ENCODE results near the gene NCAM1. TPM values are rescaled to one million over a fixed set of nuclear protein-coding genes. Genes with fewer than 3 reads are reported as not detected.
A peak's percentile ranks its signal among the peaks of the same experiment; 100 is the strongest.

NCAM1 gene
- total RNA-seq, 1 donor from 2014 or later: 244 TPM

DNA sequence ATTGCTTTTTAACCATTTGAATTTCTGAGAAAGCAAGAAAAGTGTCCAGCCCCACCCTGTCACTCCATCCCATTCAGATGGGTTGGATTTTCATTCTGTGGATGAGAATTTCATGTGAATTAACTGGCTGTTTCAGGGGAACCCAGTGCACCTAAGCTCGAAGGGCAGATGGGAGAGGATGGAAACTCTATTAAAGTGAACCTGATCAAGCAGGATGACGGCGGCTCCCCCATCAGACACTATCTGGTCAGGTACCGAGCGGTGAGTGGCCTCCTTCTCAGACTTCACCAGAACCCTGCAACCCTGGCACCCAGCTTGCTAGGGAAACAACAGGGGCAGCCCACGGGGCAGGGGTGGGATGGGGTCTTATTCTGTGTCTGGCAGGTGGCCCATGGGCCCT lies 294.5 kb downstream of the NCAM1 start:
- no peak for DNase-seq
- intact Hi-C loops (cut with micrococcal nuclease): loop anchor here (10.0 kb wide), 1 partner anchor 121 kb away; no protein-coding TSS in a partner anchor
- ATAC-seq: no peak

DNA sequence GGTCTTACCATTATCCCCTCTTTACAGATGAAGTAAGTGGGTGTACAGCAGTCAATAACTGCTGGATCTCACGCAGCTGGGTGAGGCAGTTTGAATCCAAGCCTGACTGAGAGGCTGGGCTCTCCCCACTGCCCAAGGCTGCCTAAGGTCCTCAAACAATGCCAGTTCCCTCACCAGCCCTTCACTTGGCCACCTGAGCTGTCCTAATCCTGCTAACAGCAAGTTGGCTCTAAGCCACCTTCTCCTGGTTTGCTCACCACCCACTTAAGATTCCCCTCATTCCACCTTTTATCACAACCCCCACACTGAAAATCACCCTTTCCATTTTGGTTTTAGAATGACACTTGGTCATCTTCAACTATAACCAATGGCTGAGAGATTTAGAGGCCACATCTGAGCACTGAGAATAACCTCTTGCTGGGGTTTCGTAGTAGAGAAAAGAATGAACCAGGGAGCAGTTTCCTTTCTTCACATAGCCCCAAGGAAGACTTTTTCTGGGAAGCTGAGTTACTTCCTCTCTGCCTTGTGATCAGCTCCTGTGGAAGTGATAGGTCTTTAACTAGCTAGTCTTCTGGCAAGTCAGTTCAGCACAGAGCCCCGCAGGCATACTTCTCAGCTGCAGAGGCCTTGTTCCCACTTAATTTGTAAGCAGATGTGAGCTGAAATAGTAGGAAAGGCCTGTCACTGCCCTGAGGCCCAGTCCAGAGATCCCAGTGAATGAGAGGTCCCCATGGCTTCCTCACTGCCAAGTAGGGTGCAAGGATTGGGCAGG lies 295.4 kb downstream of the NCAM1 start:
- peak; percentile 57 for DNase-seq
- intact Hi-C loops (cut with micrococcal nuclease): loop anchor here (10.0 kb wide), 1 partner anchor 122 kb away; no protein-coding TSS in a partner anchor
- peak; percentile 89 for ATAC-seq

DNA sequence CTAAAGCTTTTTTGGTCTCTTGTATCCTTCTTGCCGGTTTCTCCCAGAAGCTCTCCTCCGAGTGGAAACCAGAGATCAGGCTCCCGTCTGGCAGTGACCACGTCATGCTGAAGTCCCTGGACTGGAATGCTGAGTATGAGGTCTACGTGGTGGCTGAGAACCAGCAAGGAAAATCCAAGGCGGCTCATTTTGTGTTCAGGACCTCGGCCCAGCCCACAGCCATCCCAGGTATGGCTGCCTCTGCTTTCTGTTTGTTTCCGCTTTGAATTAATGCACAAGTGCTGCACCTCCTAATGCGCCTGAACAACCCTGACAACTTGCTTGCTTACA lies 298.8 kb downstream of the NCAM1 start:
- no peak for ATAC-seq
- intact Hi-C loops (cut with micrococcal nuclease): no loop called here
- no peak for DNase-seq

DNA sequence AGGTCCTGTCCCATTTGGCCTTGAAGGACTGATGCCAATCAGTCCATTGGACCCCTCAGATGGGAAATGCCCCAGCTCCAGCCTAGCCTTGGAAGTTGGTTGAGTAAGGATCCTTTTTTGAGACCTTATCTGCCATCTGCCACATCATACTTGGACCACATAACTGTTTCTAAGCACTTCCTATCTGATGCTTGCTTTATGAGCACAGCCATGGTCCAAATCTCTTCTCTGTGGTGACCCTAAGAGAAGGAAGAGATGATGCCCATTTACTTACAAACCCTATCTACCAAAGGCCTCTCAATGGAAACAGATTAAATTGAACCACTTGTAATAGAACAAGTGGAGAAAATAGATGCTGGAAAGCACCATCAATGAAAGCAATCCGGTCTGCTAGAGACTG lies 299.3 kb downstream of the NCAM1 start:
- intact Hi-C loops (cut with micrococcal nuclease): no loop called here
- DNase-seq: no peak
- no peak for ATAC-seq

DNA sequence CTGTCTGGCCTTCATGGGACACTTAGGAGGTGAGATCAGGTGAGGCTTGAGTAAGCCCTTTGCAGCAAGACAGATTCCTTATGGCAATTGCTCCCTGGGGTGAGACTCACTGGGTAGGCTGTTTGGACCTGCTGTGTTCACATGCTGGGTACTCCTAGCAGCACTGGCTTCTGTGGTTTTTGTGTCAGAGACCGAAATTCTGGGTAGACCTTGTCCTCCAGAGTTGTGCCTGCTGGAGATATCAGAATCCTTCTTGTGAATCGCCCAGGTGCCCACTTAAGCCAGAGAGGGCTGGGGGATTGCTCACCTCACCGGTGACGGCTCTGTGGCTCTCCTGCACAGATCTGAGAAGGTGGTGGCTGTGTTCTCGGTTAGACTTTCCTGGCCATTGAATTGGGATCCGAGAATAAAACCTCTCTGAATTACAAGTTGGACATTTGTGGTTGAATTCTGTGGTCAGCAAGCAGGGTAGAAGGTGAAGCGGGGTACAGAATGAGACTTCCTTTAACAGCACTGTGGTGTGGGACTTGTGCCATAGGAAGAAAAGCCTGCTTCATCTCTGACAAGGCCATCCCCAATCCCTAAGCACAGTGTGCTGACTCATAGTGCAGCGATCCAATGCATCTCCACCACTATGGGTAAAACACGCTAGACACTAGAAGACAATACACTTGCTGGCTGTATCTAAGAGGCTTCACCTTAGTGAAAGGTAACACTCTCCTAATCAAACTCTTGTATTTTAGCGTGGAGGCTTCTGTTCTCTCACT lies 300.7 kb downstream of the NCAM1 start:
- ATAC-seq: peak; percentile 78
- intact Hi-C loops (cut with micrococcal nuclease): no loop called here
- DNase-seq: no peak

DNA sequence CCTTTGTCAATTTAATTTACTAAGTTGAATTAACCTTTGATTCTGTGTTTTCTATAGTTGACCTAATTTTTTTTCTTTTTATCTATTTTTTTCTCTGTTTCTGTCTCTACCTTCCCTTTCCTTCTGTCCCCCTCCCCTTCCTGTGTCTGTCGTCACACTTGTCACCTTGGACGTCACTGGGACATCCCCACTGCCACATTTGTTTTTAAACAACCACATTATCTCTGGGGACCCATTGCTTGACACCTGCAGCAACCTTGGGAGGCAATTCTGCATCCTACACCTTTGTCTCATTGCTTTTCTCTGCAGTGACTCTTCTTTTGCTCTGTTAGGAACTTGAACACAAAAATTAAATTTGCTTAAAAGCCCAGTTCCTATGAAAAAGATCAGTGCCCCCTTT lies 301.4 kb downstream of the NCAM1 start:
- DNase-seq (no peak), ATAC-seq (no peak)
- intact Hi-C loops (cut with micrococcal nuclease): no loop called here

DNA sequence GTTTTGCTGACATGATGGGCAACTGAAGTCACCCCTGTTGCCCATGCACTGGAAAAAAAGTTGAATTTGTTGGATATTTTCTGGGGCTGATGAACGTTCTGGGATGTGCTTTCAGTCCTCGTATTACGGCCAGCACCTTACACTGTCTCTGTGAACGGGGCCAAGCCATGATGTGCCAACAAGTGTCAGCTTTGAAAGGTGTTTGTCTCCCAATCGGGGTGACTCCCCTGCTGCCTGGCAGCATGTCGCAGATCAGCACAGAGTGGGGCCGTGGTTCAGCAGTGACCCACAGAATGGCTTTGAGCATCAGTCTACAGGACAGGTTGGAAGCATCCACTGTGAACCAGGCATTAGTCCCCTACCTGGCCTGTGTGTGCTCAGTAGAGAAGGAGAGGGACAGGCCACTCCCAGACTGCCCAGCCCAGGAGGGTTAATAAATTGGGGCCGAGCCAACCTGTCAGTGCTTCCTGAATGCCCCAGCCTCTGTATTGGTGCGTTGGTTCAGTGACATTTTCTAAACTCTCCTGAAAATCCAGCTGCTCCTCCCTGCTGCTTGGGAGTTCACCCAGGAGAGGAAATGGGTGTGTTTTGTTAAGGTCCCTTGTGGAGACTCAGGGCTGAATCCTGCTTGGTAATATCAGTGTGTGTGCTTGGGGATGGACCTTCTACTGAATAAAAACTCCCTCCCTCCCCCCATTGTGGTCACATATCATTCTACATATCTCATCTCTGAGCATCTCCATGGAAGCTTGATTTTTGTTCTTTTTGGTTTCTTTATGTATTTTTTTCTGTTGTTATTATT lies 302.4 kb downstream of the NCAM1 start:
- ATAC-seq (peak; percentile 19), DNase-seq (no peak)
- intact Hi-C loops (cut with micrococcal nuclease): no loop called here

DNA sequence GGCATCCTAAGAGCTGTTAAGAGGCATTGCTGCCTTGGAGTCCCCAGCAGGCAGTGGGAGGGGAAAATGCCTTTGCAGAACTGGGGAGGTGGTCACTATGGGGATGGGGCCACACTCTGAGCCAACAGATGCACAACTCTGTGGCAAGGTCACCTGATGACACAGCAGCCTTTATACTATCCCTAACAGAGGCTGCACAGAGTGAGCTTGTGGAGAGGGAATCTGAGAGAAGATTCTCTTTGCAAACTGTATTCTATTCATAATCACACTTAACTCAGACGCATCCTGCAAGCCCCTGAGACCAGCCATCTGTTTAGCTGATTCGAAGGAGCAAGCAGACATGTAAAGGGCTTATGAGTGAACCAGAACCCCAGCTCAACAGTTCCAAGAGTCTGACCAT lies 304.1 kb downstream of the NCAM1 start:
- intact Hi-C loops (cut with micrococcal nuclease): no loop called here
- no peak for ATAC-seq
- DNase-seq: no peak

DNA sequence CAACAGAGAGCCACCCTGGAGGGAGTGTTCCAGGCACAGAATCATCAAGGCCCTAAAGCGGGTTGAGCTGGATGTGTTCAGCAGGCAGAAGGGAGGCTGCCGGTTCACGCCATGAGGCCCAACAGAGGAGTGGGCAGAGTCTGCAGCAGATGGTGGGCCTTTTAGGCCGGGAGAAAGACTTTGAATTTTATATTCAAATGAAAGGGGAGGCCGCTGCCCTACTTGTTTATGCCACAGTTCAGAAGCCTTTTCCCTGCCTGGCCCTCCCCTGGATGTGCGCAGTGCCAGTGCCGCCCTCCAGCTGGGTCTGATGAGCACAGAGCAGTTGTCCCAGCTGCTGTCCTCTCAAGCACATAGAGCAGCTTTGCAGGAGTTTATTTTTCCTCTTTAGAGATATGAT lies 306.3 kb downstream of the NCAM1 start:
- intact Hi-C loops (cut with micrococcal nuclease): no loop called here
- DNase-seq: no peak
- no peak for ATAC-seq

DNA sequence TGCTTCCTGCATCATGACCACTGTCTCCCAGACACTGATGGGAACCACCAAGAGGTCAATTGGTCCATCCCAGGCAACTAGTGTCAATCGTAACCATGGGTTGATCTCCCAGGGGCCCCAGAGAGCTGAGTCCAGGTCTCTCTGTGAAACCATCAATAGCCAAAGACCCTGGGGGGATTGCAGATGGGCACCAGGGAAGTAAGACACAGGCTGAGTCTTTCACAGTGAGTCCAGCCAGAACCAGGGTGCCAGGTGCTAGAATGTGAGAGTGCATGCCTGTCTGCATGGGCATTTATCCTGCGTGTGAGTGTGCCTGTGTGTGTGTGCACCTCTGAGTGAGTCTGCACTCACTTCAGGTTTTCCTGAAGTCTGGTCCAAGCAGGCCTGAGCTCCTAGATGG lies 307.9 kb downstream of the NCAM1 start:
- ATAC-seq (no peak), DNase-seq (no peak)
- intact Hi-C loops (cut with micrococcal nuclease): no loop called here

DNA sequence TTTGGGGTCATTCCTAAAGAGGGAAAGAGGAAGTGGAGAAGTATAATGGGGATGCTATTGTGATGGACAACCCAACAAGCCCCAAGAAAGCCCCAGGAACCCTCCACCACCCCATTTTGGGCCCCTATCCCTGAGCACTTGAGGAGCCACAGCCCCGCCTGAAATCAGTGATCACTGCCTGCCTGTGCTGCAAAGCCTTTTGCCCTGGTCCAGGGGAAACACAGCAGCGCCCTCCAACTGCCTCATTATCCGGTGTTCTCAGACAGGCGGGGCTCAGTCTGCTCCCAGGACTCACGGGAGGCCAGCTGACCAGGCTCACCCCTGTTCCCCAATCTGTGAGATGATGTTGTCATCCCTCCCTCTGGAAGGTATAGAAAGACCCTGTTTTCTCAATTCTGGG lies 308.4 kb downstream of the NCAM1 start:
- DNase-seq: no peak
- no peak for ATAC-seq
- intact Hi-C loops (cut with micrococcal nuclease): no loop called here

DNA sequence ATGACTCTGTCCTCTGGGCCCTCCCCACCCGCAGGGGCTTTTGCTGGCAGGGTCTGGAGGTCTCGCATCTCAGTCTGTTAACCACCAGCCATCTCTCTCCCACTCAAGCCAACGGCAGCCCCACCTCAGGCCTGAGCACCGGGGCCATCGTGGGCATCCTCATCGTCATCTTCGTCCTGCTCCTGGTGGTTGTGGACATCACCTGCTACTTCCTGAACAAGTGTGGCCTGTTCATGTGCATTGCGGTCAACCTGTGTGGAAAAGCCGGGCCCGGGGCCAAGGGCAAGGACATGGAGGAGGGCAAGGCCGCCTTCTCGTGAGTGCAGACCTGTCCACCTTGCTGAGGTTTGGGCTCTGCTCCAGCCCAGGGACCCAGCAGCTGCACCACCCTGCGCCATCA lies 308.9 kb downstream of the NCAM1 start:
- DNase-seq (no peak), ATAC-seq (no peak)
- intact Hi-C loops (cut with micrococcal nuclease): no loop called here

DNA sequence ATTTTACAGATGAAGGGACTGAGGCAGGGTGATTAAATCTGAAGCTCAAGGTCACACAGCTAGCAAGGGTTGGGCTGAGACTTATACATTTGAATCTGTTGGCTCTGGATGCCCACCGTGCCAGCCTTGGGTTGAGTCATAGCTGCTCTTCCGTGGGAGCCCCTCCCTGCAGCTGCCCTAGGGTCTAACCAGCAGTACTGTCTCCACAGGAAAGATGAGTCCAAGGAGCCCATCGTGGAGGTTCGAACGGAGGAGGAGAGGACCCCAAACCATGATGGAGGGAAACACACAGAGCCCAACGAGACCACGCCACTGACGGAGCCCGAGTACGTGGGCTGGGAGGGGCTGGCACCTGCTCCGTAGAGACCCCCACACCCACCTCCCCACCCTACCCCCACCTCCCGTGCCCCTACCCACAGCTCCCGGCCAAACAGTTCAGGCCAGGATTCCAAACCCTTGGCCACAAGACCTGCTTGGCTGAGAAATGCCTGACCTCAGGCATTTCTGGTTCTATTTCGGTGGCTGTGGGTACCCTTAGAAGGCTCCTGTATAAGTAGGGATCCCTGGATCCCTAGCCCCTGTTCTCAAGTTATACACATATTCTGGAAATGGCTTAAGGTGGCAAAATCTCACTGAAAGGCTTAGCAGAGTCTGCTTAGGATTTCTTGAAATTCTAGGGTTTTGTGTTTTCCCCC lies 310.5 kb downstream of the NCAM1 start:
- intact Hi-C loops (cut with micrococcal nuclease): no loop called here
- ATAC-seq (no peak), DNase-seq (no peak)

DNA sequence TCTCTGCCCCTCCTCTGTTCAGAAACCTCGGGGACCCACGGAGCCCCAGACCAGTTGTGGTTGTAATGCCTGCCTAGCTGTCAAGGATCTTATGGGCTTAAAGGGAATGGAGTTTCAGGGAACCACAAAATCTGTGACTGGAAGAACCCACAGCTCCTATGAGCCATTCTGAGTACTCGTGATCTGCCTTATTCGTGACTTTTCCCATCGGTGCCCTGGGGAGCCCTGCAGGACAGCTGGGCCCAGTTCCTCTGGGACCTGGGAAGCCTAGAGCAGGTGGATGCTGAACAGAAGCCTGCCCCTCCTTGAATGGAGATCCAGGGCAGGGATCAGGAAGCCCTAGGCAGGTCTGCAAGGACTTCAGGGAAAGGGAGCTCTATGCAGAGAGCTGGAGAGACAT lies 311.1 kb downstream of the NCAM1 start:
- DNase-seq (no peak), ATAC-seq (no peak)
- intact Hi-C loops (cut with micrococcal nuclease): no loop called here

DNA sequence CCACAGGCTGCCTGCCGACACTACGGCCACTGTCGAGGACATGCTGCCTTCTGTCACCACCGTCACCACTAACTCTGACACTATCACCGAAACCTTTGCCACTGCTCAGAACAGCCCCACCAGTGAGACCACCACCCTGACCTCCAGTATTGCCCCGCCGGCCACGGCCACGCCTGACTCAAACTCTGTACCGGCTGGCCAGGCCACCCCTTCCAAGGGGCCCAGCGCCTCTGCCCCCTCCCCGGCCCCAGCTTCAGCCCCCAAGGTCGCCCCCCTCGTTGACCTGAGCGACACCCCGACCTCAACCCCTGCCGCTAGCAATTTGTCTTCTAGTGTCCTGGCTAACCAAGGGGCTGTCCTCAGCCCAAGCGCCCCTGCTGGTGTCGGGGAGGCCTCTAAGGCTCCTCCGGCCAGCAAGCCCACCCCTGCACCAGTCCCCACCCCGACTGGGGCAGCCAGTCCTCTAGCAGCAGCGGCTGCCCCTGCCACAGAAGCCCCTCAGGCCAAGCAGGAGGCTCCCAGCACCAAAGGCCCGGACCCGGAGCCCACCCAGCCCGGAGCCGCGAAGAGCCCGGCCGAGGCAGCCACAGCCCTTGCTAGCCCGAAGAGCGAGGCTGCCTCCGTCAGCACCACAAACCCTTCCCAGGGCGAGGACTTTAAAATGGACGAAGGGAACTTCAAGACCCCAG lies 311.9 kb downstream of the NCAM1 start:
- intact Hi-C loops (cut with micrococcal nuclease): no loop called here
- ATAC-seq (no peak), DNase-seq (no peak)

DNA sequence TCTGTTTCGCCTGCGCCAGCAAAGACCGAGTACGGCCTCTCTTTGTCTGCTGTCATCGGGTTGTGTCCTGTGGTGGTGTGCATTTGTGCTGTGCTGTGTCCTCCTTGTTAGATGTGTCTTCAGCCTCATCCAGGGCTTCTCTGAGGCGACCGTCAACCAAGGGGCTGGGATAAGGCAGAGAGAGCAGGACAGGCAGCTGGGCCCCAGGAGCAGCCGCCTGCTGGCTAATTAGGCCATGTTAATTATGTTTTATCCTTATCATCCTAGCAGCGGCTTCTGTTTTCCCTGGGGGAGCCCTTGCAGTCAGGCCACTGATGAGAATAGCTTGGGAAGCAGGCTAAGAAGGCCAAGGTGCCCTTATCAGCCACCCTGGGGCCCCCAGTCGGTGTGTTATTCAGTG lies 312.5 kb downstream of the NCAM1 start:
- intact Hi-C loops (cut with micrococcal nuclease): no loop called here
- DNase-seq (no peak), ATAC-seq (no peak)

DNA sequence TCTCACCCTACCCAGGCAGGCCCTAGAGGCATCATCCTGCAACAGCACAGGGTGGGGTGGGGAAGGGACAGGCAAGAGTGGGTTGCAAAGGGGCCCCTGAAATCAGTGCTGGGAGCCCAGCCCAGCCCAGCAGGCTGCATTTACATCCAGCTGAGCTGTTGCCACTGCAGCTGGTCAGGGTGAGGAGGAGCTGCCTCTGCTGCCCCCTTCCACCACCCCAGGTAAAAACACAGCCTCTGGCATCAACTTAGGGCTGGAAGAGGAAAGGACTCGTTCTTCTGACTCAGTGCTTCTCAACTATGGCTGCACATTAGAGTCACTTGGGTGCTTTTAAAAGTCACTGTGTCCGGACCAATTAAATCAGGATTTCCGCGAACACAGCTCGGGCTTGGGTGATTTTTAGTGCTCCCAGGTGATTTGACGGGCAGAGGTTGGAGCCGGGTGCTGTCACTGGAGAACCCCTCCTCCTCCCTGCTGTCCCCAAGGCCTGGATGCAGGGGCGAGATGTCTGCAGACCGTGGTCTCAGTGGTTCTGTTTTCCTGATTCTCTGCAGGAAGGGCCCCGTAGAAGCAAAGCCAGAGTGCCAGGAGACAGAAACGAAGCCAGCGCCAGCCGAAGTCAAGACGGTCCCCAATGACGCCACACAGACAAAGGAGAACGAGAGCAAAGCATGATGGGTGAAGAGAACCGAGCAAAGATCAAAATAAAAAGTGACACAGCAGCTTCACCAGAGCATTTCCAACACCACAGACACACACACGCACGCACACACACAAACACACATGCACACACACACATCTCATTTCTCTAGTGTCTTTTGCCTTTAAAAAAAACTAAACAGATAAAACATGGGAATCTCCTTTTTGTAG lies 313.7 kb downstream of the NCAM1 start:
- intact Hi-C loops (cut with micrococcal nuclease): no loop called here
- DNase-seq (no peak), ATAC-seq (peak; percentile 42)

DNA sequence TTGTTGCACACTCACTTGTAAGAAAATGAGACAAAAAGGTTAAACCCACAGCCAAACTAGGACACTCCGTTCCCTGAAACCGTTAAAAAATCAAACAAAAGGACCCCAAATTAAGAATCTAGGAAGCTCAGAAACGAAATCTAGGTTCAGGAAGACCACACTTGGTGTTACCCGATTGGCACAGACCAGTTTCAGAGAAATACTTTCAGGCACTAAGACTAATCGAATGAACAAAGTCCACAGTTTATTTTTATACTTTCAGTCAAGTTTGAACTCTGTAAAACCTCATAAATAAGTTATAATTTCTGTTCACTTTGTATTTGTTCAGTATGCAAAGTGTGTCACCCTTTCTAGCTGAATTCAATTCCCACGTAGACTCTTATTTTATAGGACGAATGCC lies 314.4 kb downstream of the NCAM1 start:
- intact Hi-C loops (cut with micrococcal nuclease): no loop called here
- DNase-seq (no peak), ATAC-seq (no peak)

All from left ventricle myocardium superior (tissue), 1 donor.